WTC11 (cell line): ENCODE measurements around the gene PTH1R.

Experiments
- CTCF ChIP-seq: fragments of 200-600 bp; IDR thresholded peaks from 2 replicates; pipeline ENCODE4 v1.8.0; 2022; ENCODE audit warnings: antibody characterized with exemption
- JUN ChIP-seq: sonication (generic); formaldehyde crosslinking; IDR thresholded peaks from 2 replicates; pipeline ENCODE4 v1.8.0; 2023; ENCODE audit warnings: mild to moderate bottlenecking, missing genetic modification reagents
- NFE2L1 ChIP-seq: sonication (generic); formaldehyde crosslinking; IDR thresholded peaks from 2 replicates; pipeline ENCODE4 v1.8.1; 2023; ENCODE audit warnings: missing genetic modification reagents
- STAT6 ChIP-seq: sonication (generic); formaldehyde crosslinking; conservative IDR thresholded peaks from 2 replicates; pipeline ENCODE4 v1.8.1; 2023; ENCODE audit warnings: mild to moderate bottlenecking, low read depth, missing genetic modification reagents, moderate library complexity
- TEAD1 ChIP-seq: sonication (generic); formaldehyde crosslinking; IDR thresholded peaks from 2 replicates; pipeline ENCODE4 v1.8.0; 2022; ENCODE audit warnings: mild to moderate bottlenecking, missing genetic modification reagents
- TEAD4 ChIP-seq: sonication (generic); formaldehyde crosslinking; IDR thresholded peaks from 2 replicates; pipeline ENCODE4 v1.8.0; 2022; ENCODE audit warnings: mild to moderate bottlenecking, missing genetic modification reagents
- USF1 ChIP-seq: sonication (generic); formaldehyde crosslinking; IDR thresholded peaks from 2 replicates; pipeline ENCODE4 v1.8.0; 2022; ENCODE audit warnings: mild to moderate bottlenecking, missing genetic modification reagents
- ZNF416 ChIP-seq: fragments of 250-450 bp; sonication (Bioruptor Pico); IDR thresholded peaks from 2 replicates; pipeline ENCODE4 v1.9.0; 2021; ENCODE audit warnings: mild to moderate bottlenecking, inconsistent platforms

- no peak for TF ChIP-seq CTCF
- no peak for TF ChIP-seq USF1
- TF ChIP-seq NFE2L1, result no peak
- no peak for TF ChIP-seq JUN (CRISPR knock-in tag)
- TF ChIP-seq ZNF416 (CRISPR knock-in tag), result no peak
- no peak for TF ChIP-seq TEAD1
- TF ChIP-seq STAT6 (CRISPR knock-in tag), result no peak
- TF ChIP-seq TEAD4 (CRISPR knock-in tag), result no peak
These were observed 21.0 kb downstream of the PTH1R start for GRCh38 chr3:46898321-46899150.
